HepG2 (cell line): ENCODE data around the gene SLC2A11. TPM values are rescaled to one million over a fixed set of nuclear protein-coding genes. Genes with fewer than 3 reads are reported as not detected.

Experiments used
- ATAC-seq: fragments of 200-7000 bp; cut with Tn5 transposase; 3 replicates; pipeline ENCODE4 v1.9.1; 2020; ENCODE audit warnings: mild to moderate bottlenecking, moderate library complexity
- BruUV-seq: library from RNA; stranded (reverse); fragments of 400-500 nt; replicated peaks from 2 replicates; lab custom pipeline; 2021; lab: Mats Ljungman, UMichigan
- CTCF ChIA-PET: fragments of 300-600 bp; formaldehyde crosslinking; extraction: SDS; loops from one replicate; lab custom pipeline; 2021; ENCODE audit warnings: low total read pairs, inconsistent platforms, low intra/inter-chr PET ratio; lab: Yijun Ruan, JAX
- POLR2A ChIA-PET: fragments of 350-600 bp; sonication (Branson Sonifier 250); formaldehyde crosslinking; loops from one replicate; lab custom pipeline; 2020; ENCODE audit warnings: antibody characterized with exemption, inconsistent platforms; lab: Yijun Ruan, JAX
- DNase-seq: peaks from one replicate; pipeline ENCODE4 v3.0.0-alpha.2; 2015; ENCODE audit warnings: low spot score
- FAIRE-seq: peaks from 3 replicates; lab custom pipeline; 2011; peaks lifted over from hg19 to GRCh38; lab: Jason Lieb, UNC
- H2AFZ ChIP-seq: one replicate; pipeline ENCODE4 v1.6.1; 2011; ENCODE audit warnings: low read length, inconsistent platforms
- H3K27ac ChIP-seq: fragments of 300-600 bp; 3 replicates; pipeline ENCODE4 v1.8.0; 2011; ENCODE audit warnings: mixed run types, mild to moderate bottlenecking, mixed read lengths, low read length, inconsistent platforms; ENCODE audit not compliant: insufficient read depth; ENCODE audit errors: extremely low read length
- H3K27me3 ChIP-seq, 2 experiments: fragments of 200-600 bp in 1 of 2; 2 replicates in 1 of 2; 3 replicates in 1 of 2; pipeline versions ENCODE4 v1.6.0 to v1.8.0; 2011; ENCODE audit warnings: low read length in 2 of 2, mild to moderate bottlenecking in 2 of 2, moderate library complexity in 2 of 2, inconsistent platforms in 1 of 2; ENCODE audit not compliant: insufficient read depth in 2 of 2, control insufficient read depth in 1 of 2
- H3K36me3 ChIP-seq, 2 experiments: fragments of 200-600 bp in 1 of 2; replicated peaks in 1 of 2; 2 replicates in 1 of 2; 3 replicates in 1 of 2; pipeline versions ENCODE4 v1.5.1 to v1.8.0; 2011; ENCODE audit warnings: low read length in 2 of 2, inconsistent platforms in 1 of 2; ENCODE audit not compliant: insufficient read depth in 2 of 2, control insufficient read depth in 1 of 2
- H3K4me1 ChIP-seq: 2 replicates; pipeline ENCODE4 v1.5.1; 2012; ENCODE audit warnings: low read length, inconsistent platforms; ENCODE audit not compliant: insufficient read depth
- H3K4me2 ChIP-seq: 2 replicates; pipeline ENCODE4 v1.6.0; 2011; ENCODE audit warnings: low read depth, low read length, inconsistent platforms
- H3K4me3 ChIP-seq, 3 experiments: fragments of 200-600 bp in 1 of 3; sonication (generic), shearing (Covaris generic) in 1 of 3; replicated peaks in 1 of 3; 2 replicates each; pipeline ENCODE4 v1.5.1; 2011 to 2016; ENCODE audit warnings: low read length in 3 of 3, inconsistent platforms in 2 of 3, low read depth in 2 of 3, mild to moderate bottlenecking in 2 of 3, control low read depth in 1 of 3, mixed read lengths in 1 of 3; ENCODE audit not compliant: insufficient read depth in 1 of 3
- H3K79me2 ChIP-seq: one replicate; pipeline ENCODE4 v1.6.1; 2011; ENCODE audit warnings: low read length, inconsistent platforms; ENCODE audit not compliant: insufficient read depth
- H3K9ac ChIP-seq: 2 replicates; pipeline ENCODE4 v1.6.0; 2011; ENCODE audit warnings: mild to moderate bottlenecking, low read depth, low read length, inconsistent platforms; ENCODE audit not compliant: insufficient read depth
- H3K9me3 ChIP-seq: 2 replicates; pipeline ENCODE4 v1.5.1; 2012; ENCODE audit warnings: mild to moderate bottlenecking, low read length
- H4K20me1 ChIP-seq: 2 replicates; pipeline ENCODE4 v1.6.0; 2011; ENCODE audit warnings: inconsistent platforms, mild to moderate bottlenecking, low read length, moderate library complexity; ENCODE audit not compliant: insufficient read depth
- AGO2 ChIP-seq: fragments of 200-400 bp; formaldehyde crosslinking; optimal IDR thresholded peaks from 2 replicates; pipeline ENCODE3; 2017; ENCODE audit warnings: mild to moderate bottlenecking, low read depth, low read length, moderate library complexity
- AHDC1 ChIP-seq: sonication (generic); formaldehyde crosslinking; IDR thresholded peaks from 2 replicates; pipeline ENCODE4 v1.5.1; 2020; ENCODE audit warnings: mild to moderate bottlenecking, missing genetic modification reagents, borderline replicate concordance
- HNRNPH1 ChIP-seq: fragments of 200-400 bp; formaldehyde crosslinking; optimal IDR thresholded peaks from 2 replicates; pipeline ENCODE3; 2017; ENCODE audit warnings: mild to moderate bottlenecking, low read depth, low read length
- TCF7 ChIP-seq: sonication (generic); IDR thresholded peaks from 2 replicates; pipeline ENCODE4 v1.6.1; 2016; ENCODE audit warnings: antibody characterized with exemption, low read depth
- WGBS: methylation state at CpG from one replicate; pipeline ENCODE4 v1.1.6; 2017; ENCODE audit warnings: low lambda C conversion rate; 5-methylcytosine and 5-hydroxymethylcytosine counted together
- in situ Hi-C: cut with HindIII; loops from 2 replicates; pipeline ENCODE4 v1.10.0; 2017; ENCODE audit warnings: low pct_unique_long_range_greater_than_20kb; ENCODE audit not compliant: extremely low pct_ligation_motif_present
- intact Hi-C: fragments of 100-400 bp; cut with micrococcal nuclease; formaldehyde crosslinking; loops from one replicate; pipeline ENCODE4 v1.10.0; 2022; ENCODE audit not compliant: unreplicated experiment
- polyA plus RNA-seq, 8 experiments: library from polyadenylated mRNA; depleted of rRNA in 3 of 8; stranded (reverse) in 7 of 8; unstranded in 1 of 8; fragments of >200 nt; fragmentation: Illumina TruSeq in 4 of 8; extraction: Trizol in 4 of 8; gene quantifications; 2 replicates each; pipeline versions ENCODE4 v1.2.1 to v1.2.3, GENCODE V29; 2011 to 2016; ENCODE audit warnings: low read depth in 4 of 8, missing spikeins in 1 of 8, mixed read lengths in 1 of 8; ENCODE audit not compliant: insufficient read depth in 1 of 8
- total RNA-seq, 5 experiments: library from RNA; depleted of rRNA; stranded (reverse); fragments of >200 nt; fragmentation: Illumina TruSeq; extraction: Trizol; gene quantifications; 2 replicates each; pipeline ENCODE4 v1.2.3, GENCODE V29; 2016; ENCODE audit warnings: low read depth in 1 of 5

SLC2A11 gene
- total and polyA plus RNA-seq, 2 of the 13 experiments (the other 11 are each of a cell fraction or from before 2014, with no cell fraction given), result 15.2 to 15.4 TPM

GRCh38 chr22:23836692-23837495, 20.8 kb upstream of the SLC2A11 start:
- in situ Hi-C loops, result loop anchor here (25.0 kb wide), 1 partner anchor 225 kb away; no protein-coding TSS in a partner anchor
- H4K20me1 ChIP-seq, result no peaks in the 10 kb centered on the region
- H3K27me3 ChIP-seq, result no peaks in the 10 kb centered on the region; a peak in 1 of 5 replicates
- H3K4me3 ChIP-seq, result no peak overlapping the region
- no peak for ATAC-seq
- no peaks in the 10 kb centered on the region for H3K79me2 ChIP-seq
- ChIA-PET CTCF (no interaction called here), POLR2A (interaction anchor here (1.0 kb wide), 1 partner anchor 20 kb away, joined by 3 read pairs; no protein-coding TSS in a partner anchor)
- no peak for FAIRE-seq
- intact Hi-C loops, result no loop called here
- H3K27ac ChIP-seq, result no peak overlapping the region
- 92% methylated on average over 7 of the region's 12 CpGs for WGBS
- TF ChIP-seq TCF7 (no peak), AGO2 (peak; percentile 33)
- H2AFZ ChIP-seq, result no peak overlapping the region
- DNase-seq, result no peak
- no peak overlapping the region for H3K9ac ChIP-seq
- no TSS peak for BruUV-seq
- no peaks in the 10 kb centered on the region for H3K4me1 ChIP-seq
- peaks cover 22 to 39% of the 10 kb centered on the region in 2 experiments; a peak in 4 of 5 replicates for H3K36me3 ChIP-seq
- H3K4me2 ChIP-seq, result no peak overlapping the region
- H3K9me3 ChIP-seq, result no peaks in the 10 kb centered on the region

GRCh38 chr22:23837496-23837859, 20.2 kb upstream of the SLC2A11 start:
- Histone ChIP-seq H3K79me2 (no peaks in the 10 kb centered on the region), H3K4me1 (no peaks in the 10 kb centered on the region), H3K4me2 (no peak overlapping the region), H3K27me3 (no peaks in the 10 kb centered on the region; a peak in 1 of 5 replicates), H3K36me3 (peaks cover 20 to 34% of the 10 kb centered on the region in 2 experiments; a peak in 4 of 5 replicates), H2AFZ (no peak overlapping the region), H3K9ac (no peak overlapping the region), H3K4me3 (no peak overlapping the region), H4K20me1 (no peaks in the 10 kb centered on the region), H3K27ac (no peak overlapping the region), H3K9me3 (no peaks in the 10 kb centered on the region)
- DNase-seq (no peak), ATAC-seq (no peak), FAIRE-seq (no peak)
- ChIA-PET CTCF (no interaction called here), POLR2A (interaction anchor here (0.6 to 1.0 kb wide), 2 partner anchors 20 to 42 kb away, joined by 3 to 4 read pairs; no protein-coding TSS in a partner anchor)
- in situ Hi-C loops, result loop anchor here (25.0 kb wide), 1 partner anchor 225 kb away; no protein-coding TSS in a partner anchor
- intact Hi-C loops, result no loop called here
- 86% methylated on average over 9 of the region's 12 CpGs for WGBS
- TF ChIP-seq AHDC1 (CRISPR knock-in tag) (no peak), HNRNPH1 (no peak)
- BruUV-seq, result no TSS peak
